K562 (cell line): ENCODE results near the gene PPRC1. TPM values are rescaled to one million over a fixed set of nuclear protein-coding genes. Genes with fewer than 3 reads are reported as not detected.

Source experiments
- ARID3B ChIP-seq: fragments of 250-450 bp; sonication (Bioruptor Pico); IDR thresholded peaks from 2 replicates; pipeline ENCODE4 v1.4.0; 2020; ENCODE audit warnings: borderline replicate concordance
- BCL6 ChIP-seq: fragments of 250-450 bp; sonication (Bioruptor Pico); IDR thresholded peaks from 2 replicates; pipeline ENCODE4 v1.4.0; 2020
- CBX5 ChIP-seq: IDR thresholded peaks from 2 replicates; pipeline ENCODE4 v1.6.1; 2014; ENCODE audit warnings: low read depth, borderline replicate concordance
- HMGXB4 ChIP-seq: sonication (generic); formaldehyde crosslinking; IDR thresholded peaks from 2 replicates; pipeline ENCODE4 v1.8.1; 2023; ENCODE audit warnings: mild to moderate bottlenecking, missing genetic modification reagents
- KLF10 ChIP-seq: fragments of 250-450 bp; sonication (Bioruptor Pico); IDR thresholded peaks from 2 replicates; pipeline ENCODE4 v1.6.1; 2021; ENCODE audit warnings: matching md5 sums
- LCOR ChIP-seq: sonication (generic); formaldehyde crosslinking; IDR thresholded peaks from 2 replicates; pipeline ENCODE4 v1.8.0; 2022; ENCODE audit warnings: mild to moderate bottlenecking, missing genetic modification reagents
- MTA2 ChIP-seq: fragments of 450-650 bp; IDR thresholded peaks from 2 replicates; pipeline ENCODE4 v1.6.1; 2016; ENCODE audit warnings: low read depth
- NR2F6 ChIP-seq: fragments of 450-650 bp; formaldehyde crosslinking; IDR thresholded peaks from 2 replicates; pipeline ENCODE4 v1.4.0; 2020; ENCODE audit warnings: mild to moderate bottlenecking
- PHF20 ChIP-seq: fragments of 450-650 bp; IDR thresholded peaks from 2 replicates; pipeline ENCODE4 v1.6.1; 2018; ENCODE audit not compliant: partially characterized antibody
- POLR2G ChIP-seq: fragments of 200-400 bp; formaldehyde crosslinking; IDR thresholded peaks from 2 replicates; pipeline ENCODE4 v1.6.1; 2017; ENCODE audit warnings: low read depth, mild to moderate bottlenecking, antibody characterized with exemption, low read length, moderate library complexity
- RREB1 ChIP-seq: fragments of 250-450 bp; sonication (Bioruptor Pico); IDR thresholded peaks from 2 replicates; pipeline ENCODE4 v1.4.0; 2020
- SMC3 ChIP-seq: conservative IDR thresholded peaks from 2 replicates; pipeline ENCODE4 v1.6.1; 2011; ENCODE audit warnings: low read depth, low read length, improper control_type of control experiment; ENCODE audit not compliant: insufficient read depth
- SREBF2 ChIP-seq: sonication (generic); formaldehyde crosslinking; IDR thresholded peaks from 2 replicates; pipeline ENCODE4 v1.4.0; 2020; ENCODE audit warnings: mild to moderate bottlenecking, missing genetic modification reagents
- STAT5B ChIP-seq: fragments of 250-450 bp; sonication (Bioruptor Pico); IDR thresholded peaks from 2 replicates; pipeline ENCODE4 v1.8.0; 2021; ENCODE audit warnings: mild to moderate bottlenecking, inconsistent platforms
- TBL1XR1 ChIP-seq, 2 experiments: IDR thresholded peaks; 2 replicates each; pipeline ENCODE4 v1.6.1; 2012; ENCODE audit warnings: improper control_type of control experiment in 2 of 2, low read length in 2 of 2, mild to moderate bottlenecking in 1 of 2
- TFAM ChIP-seq: fragments of 250-450 bp; sonication (Bioruptor Pico); conservative IDR thresholded peaks from 2 replicates; pipeline ENCODE4 v1.5.0; 2021; ENCODE audit warnings: mild to moderate bottlenecking, moderate library complexity
- polyA plus RNA-seq, 8 experiments: library from polyadenylated mRNA; depleted of rRNA in 4 of 8; stranded (reverse) in 5 of 8; unstranded in 3 of 8; fragments of >200 nt; fragmentation: Nextera tagmentation in 2 of 8; fragmentation: Illumina TruSeq in 1 of 8; extraction: Ambion mirVana in 2 of 8; extraction: Trizol in 1 of 8; gene quantifications; 2 replicates each; pipeline versions ENCODE4 v1.2.1 to v1.2.3, GENCODE V29; 2011 to 2014; ENCODE audit warnings: inconsistent platforms in 1 of 8, missing spikeins in 1 of 8
- total RNA-seq, 7 experiments: library from RNA; depleted of rRNA in 6 of 7; stranded (reverse); fragments of >200 nt in 6 of 7; fragmentation: Illumina TruSeq in 2 of 7; extraction: Trizol in 2 of 7; gene quantifications; 2 replicates each; pipeline versions ENCODE4 v1.2.1 to v1.2.3, GENCODE V29; 2011 to 2021; ENCODE audit warnings: low replicate concordance in 1 of 7
- TF ChIP-seq, protein P1 (sequence below): sonication (generic); formaldehyde crosslinking; IDR thresholded peaks from 2 replicates; pipeline ENCODE4 v1.8.0; 2022; ENCODE audit warnings: mild to moderate bottlenecking, missing genetic modification reagents

The PPRC1 gene
- total and polyA plus RNA-seq, 9 of the 15 experiments (the other 6 are each of a cell fraction or from before 2014, with no cell fraction given): 8.5 to 47.1 (median 16.2) TPM

DNA sequence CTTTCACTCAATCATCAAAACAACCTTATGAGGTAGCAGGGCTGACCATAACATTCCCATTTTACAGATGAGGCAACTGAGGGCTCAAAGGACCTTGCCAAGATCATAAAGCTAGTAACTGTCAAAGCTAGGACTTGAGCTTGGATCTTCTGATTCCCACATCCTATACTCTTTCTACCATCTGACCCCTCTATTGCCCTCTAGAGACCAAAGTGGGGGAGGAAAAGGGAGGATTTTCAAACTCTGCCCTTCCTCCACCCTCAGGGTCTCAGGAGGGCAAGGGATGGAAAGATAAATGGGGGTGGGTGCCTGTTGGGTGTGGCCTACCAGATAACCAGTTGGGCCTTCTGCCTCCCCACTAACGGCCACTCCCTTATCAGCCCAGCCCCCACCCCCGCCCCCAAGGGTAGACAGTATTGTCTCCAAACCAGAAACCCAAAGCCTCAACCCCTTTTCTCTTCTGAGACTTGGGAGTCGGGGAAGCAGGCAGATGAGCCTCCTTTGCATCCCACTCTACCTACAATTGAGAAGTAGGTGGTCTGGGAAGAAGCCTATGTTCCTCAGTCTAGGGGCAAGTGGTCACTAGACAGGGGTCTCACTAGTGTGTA, 20.5 kb upstream of the PPRC1 start (continued):
- TF ChIP-seq, protein P1, sequence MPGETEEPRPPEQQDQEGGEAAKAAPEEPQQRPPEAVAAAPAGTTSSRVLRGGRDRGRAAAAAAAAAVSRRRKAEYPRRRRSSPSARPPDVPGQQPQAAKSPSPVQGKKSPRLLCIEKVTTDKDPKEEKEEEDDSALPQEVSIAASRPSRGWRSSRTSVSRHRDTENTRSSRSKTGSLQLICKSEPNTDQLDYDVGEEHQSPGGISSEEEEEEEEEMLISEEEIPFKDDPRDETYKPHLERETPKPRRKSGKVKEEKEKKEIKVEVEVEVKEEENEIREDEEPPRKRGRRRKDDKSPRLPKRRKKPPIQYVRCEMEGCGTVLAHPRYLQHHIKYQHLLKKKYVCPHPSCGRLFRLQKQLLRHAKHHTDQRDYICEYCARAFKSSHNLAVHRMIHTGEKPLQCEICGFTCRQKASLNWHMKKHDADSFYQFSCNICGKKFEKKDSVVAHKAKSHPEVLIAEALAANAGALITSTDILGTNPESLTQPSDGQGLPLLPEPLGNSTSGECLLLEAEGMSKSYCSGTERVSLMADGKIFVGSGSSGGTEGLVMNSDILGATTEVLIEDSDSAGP (CRISPR knock-in tag): no peak
- no peak for TF ChIP-seq ARID3B (CRISPR knock-in tag)
- TF ChIP-seq NR2F6 (CRISPR knock-in tag): no peak
- peak; percentile 21; the same call in 1 of the 2 replicates for TF ChIP-seq SMC3
- TF ChIP-seq POLR2G: no peak
- no peak for TF ChIP-seq KLF10 (CRISPR knock-in tag)
- TF ChIP-seq STAT5B (CRISPR knock-in tag): no peak
- no peak for TF ChIP-seq TFAM (CRISPR knock-in tag)
- peak; percentile 66 to 87; a peak in 2 of 4 replicates for TF ChIP-seq TBL1XR1 (IDR thresholded peaks at IDR 0.05; ENCODE audit: low read length in 2 of 2)
- no peak for TF ChIP-seq PHF20
- no peak for TF ChIP-seq BCL6
- TF ChIP-seq CBX5: 0 out of 2 replicates have a peak, but pooled peaks have one; percentile 33
- peak; percentile 81; the same call in 1 of the 2 replicates for TF ChIP-seq LCOR (CRISPR knock-in tag)
- TF ChIP-seq HMGXB4: no peak
- peak; percentile 73 for TF ChIP-seq MTA2
- no peak for TF ChIP-seq SREBF2
- no peak for TF ChIP-seq RREB1
